Measurements from ENCODE around the gene OR56B1.

The OR56B1 gene

GRCh38 chr11:5737091-5737490, 843 bp downstream of the OR56B1 start:
- DNase-seq: no peak

GRCh38 chr11:5737670-5738392, 1.6 kb downstream of the OR56B1 start:
- no peak for DNase-seq

GRCh38 chr11:5738431-5738830, 2.2 kb downstream of the OR56B1 start:
- no peak for DNase-seq

GRCh38 chr11:5746614-5747013, 10.4 kb downstream of the OR56B1 start:
- DNase-seq: no peak

- DNase-seq: no peak
Observed at GRCh38 chr11:5749836-5750235, 13.6 kb downstream of the OR56B1 start.

- no peak for DNase-seq
Observed at GRCh38 chr11:5753943-5754342, 17.7 kb downstream of the OR56B1 start, which contains the start of gene OR52N4. OR52N4 (plus strand) TSS chr11:5754243; CDS start chr11:5754741, 498 bp downstream.

- DNase-seq: no peak
Observed at GRCh38 chr11:5767056-5767455, 30.8 kb downstream of the OR56B1 start.

GRCh38 chr11:5783255-5783654, 47.0 kb downstream of the OR56B1 start, which contains the start of gene OR52N5:
OR52N5 (minus strand) TSS chr11:5783355; CDS start chr11:5778634, 4,721 bp downstream.
- DNase-seq: no peak
